HEK293 (cell line): ENCODE results near the gene SCAMP2.

Source experiments
- CTCF ChIA-PET: fragments of 350-600 bp; formaldehyde crosslinking; extraction: SDS; loops from one replicate; lab custom pipeline; 2021; ENCODE audit warnings: antibody characterized with exemption; lab: Yijun Ruan, JAX
- POLR2A ChIA-PET: fragments of 300-600 bp; formaldehyde crosslinking; extraction: SDS; loops from one replicate; lab custom pipeline; 2020; ENCODE audit warnings: antibody characterized with exemption, inconsistent platforms; lab: Yijun Ruan, JAX
- H3K27ac ChIP-seq: fragments of 200-500 bp; sonication (Bioruptor generic); 2 replicates; pipeline ENCODE4 v1.5.1; 2014; ENCODE audit warnings: low read depth, low read length, control low read depth, inconsistent platforms; ENCODE audit errors: extremely low read depth
- H3K36me3 ChIP-seq, 2 experiments: fragments of 200-500 bp in 1 of 2; sonication (Bioruptor generic) in 1 of 2; 1 replicate in 1 of 2; 2 replicates in 1 of 2; pipeline ENCODE4 v1.5.1; 2014 to 2017; ENCODE audit warnings: inconsistent platforms in 2 of 2, low read length in 2 of 2; ENCODE audit not compliant: control insufficient read depth in 2 of 2, insufficient read depth in 1 of 2
- H3K4me1 ChIP-seq: fragments of 200-500 bp; sonication (Bioruptor generic); 2 replicates; pipeline ENCODE4 v1.5.1; 2014; ENCODE audit warnings: mild to moderate bottlenecking, low read length, inconsistent platforms; ENCODE audit not compliant: control insufficient read depth, insufficient read depth
- H3K4me3 ChIP-seq: 2 replicates; pipeline ENCODE4 v1.5.1; 2011; ENCODE audit warnings: low read depth, mild to moderate bottlenecking, control low read depth, low read length, moderate library complexity
- H3K9me3 ChIP-seq: fragments of 200-500 bp; sonication (Bioruptor generic); 2 replicates; pipeline ENCODE4 v1.5.1; 2014; ENCODE audit warnings: low read depth, low read length, inconsistent platforms; ENCODE audit not compliant: control insufficient read depth, insufficient read depth
- ATF2 ChIP-seq: fragments of 450-650 bp; formaldehyde crosslinking; IDR thresholded peaks from 2 replicates; pipeline ENCODE4 v1.5.1; 2016; ENCODE audit warnings: missing biosample characterization, missing genetic modification characterization, low read depth
- GLIS1 ChIP-seq: fragments of 450-650 bp; formaldehyde crosslinking; IDR thresholded peaks from 2 replicates; pipeline ENCODE4 v1.5.1; 2016; ENCODE audit warnings: missing biosample characterization, missing genetic modification characterization
- ZIC2 ChIP-seq: fragments of 450-650 bp; formaldehyde crosslinking; IDR thresholded peaks from 2 replicates; pipeline ENCODE4 v1.5.1; 2016; ENCODE audit warnings: missing biosample characterization, missing genetic modification characterization
- ZNF174 ChIP-seq: fragments of 450-650 bp; formaldehyde crosslinking; IDR thresholded peaks from 2 replicates; pipeline ENCODE4 v1.5.0; 2017; ENCODE audit warnings: missing biosample characterization, mild to moderate bottlenecking, missing genetic modification characterization
- ZNF433 ChIP-seq: fragments of 450-650 bp; formaldehyde crosslinking; IDR thresholded peaks from 2 replicates; pipeline ENCODE4 v1.5.1; 2016; ENCODE audit warnings: missing biosample characterization, missing genetic modification characterization, low read depth
- ZNF785 ChIP-seq: fragments of 450-650 bp; formaldehyde crosslinking; IDR thresholded peaks from 2 replicates; pipeline ENCODE4 v1.5.1; 2016; ENCODE audit warnings: missing biosample characterization, missing genetic modification characterization
- TF ChIP-seq, protein P1 (sequence below): fragments of 450-650 bp; formaldehyde crosslinking; IDR thresholded peaks from 2 replicates; pipeline ENCODE4 v1.5.1; 2016; ENCODE audit warnings: missing biosample characterization, missing genetic modification characterization, borderline replicate concordance

Gene SCAMP2

GRCh38 chr15:74794248-74794969, 78.8 kb downstream of the SCAMP2 start:
- TF ChIP-seq, protein P1, sequence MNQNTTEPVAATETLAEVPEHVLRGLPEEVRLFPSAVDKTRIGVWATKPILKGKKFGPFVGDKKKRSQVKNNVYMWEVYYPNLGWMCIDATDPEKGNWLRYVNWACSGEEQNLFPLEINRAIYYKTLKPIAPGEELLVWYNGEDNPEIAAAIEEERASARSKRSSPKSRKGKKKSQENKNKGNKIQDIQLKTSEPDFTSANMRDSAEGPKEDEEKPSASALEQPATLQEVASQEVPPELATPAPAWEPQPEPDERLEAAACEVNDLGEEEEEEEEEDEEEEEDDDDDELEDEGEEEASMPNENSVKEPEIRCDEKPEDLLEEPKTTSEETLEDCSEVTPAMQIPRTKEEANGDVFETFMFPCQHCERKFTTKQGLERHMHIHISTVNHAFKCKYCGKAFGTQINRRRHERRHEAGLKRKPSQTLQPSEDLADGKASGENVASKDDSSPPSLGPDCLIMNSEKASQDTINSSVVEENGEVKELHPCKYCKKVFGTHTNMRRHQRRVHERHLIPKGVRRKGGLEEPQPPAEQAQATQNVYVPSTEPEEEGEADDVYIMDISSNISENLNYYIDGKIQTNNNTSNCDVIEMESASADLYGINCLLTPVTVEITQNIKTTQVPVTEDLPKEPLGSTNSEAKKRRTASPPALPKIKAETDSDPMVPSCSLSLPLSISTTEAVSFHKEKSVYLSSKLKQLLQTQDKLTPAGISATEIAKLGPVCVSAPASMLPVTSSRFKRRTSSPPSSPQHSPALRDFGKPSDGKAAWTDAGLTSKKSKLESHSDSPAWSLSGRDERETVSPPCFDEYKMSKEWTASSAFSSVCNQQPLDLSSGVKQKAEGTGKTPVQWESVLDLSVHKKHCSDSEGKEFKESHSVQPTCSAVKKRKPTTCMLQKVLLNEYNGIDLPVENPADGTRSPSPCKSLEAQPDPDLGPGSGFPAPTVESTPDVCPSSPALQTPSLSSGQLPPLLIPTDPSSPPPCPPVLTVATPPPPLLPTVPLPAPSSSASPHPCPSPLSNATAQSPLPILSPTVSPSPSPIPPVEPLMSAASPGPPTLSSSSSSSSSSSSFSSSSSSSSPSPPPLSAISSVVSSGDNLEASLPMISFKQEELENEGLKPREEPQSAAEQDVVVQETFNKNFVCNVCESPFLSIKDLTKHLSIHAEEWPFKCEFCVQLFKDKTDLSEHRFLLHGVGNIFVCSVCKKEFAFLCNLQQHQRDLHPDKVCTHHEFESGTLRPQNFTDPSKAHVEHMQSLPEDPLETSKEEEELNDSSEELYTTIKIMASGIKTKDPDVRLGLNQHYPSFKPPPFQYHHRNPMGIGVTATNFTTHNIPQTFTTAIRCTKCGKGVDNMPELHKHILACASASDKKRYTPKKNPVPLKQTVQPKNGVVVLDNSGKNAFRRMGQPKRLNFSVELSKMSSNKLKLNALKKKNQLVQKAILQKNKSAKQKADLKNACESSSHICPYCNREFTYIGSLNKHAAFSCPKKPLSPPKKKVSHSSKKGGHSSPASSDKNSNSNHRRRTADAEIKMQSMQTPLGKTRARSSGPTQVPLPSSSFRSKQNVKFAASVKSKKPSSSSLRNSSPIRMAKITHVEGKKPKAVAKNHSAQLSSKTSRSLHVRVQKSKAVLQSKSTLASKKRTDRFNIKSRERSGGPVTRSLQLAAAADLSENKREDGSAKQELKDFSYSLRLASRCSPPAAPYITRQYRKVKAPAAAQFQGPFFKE = no peak
- TF ChIP-seq ZNF785 (tag by site-specific recombination) (no peak), ZNF174 (tag by site-specific recombination) (no peak), ZNF433 (tag by site-specific recombination) (no peak), ATF2 (no peak), GLIS1 (tag by site-specific recombination) (peak; percentile 74), ZIC2 (tag by site-specific recombination) (peak; percentile 56; the same call in 1 of the 2 replicates)
- H3K36me3 ChIP-seq = peaks cover 8 to 30% of the 10 kb centered on the region in 2 experiments; a peak in 2 of 3 replicates
- 0 out of 2 replicates have a peak overlapping the region, but pooled peaks have one; percentile 13 for H3K27ac ChIP-seq
- ChIA-PET CTCF (interaction anchor here (0.6 to 25.7 kb wide), 3 partner anchors 19 to 157 kb away, joined by 3 to 649 read pairs (median 10); partner anchors contain the start of gene CSK), POLR2A (interaction anchor here (1.1 to 1.4 kb wide), 2 partner anchors 10 to 12 kb away, joined by 4 to 5 read pairs; no protein-coding TSS in a partner anchor)
- H3K4me1 ChIP-seq = peaks cover 32% of the 10 kb centered on the region
- no peak overlapping the region for H3K4me3 ChIP-seq
- no peaks in the 10 kb centered on the region for H3K9me3 ChIP-seq
